Mammary epithelial cell (primary cell): Measurements from ENCODE around the gene XPNPEP3.

ENCODE experiments used
- CTCF ChIP-seq, 2 donors: IDR thresholded peaks in 1 of 2; conservative IDR thresholded peaks in 1 of 2; 2 replicates each; pipeline ENCODE4 v1.5.1; 2011 to 2012; ENCODE audit warnings: inconsistent platforms in 2 of 2, low read length in 2 of 2, mild to moderate bottlenecking in 2 of 2, control low read depth in 1 of 2, low read depth in 1 of 2; ENCODE audit not compliant: insufficient read depth in 1 of 2; ENCODE audit errors: extremely low read depth in 1 of 2
- EZH2 ChIP-seq: IDR thresholded peaks from 2 replicates; pipeline ENCODE4 v1.6.1; 2012; ENCODE audit warnings: low read length, inconsistent platforms, borderline replicate concordance

GRCh38 chr22:40953471-40953870 is 96.5 kb downstream of the XPNPEP3 start:
- TF ChIP-seq CTCF (conservative IDR thresholded peaks at IDR 0.05 in 1 of 2, IDR thresholded peaks at IDR 0.05 in 1 of 2; ENCODE audit: extremely low read depth in 1 of 2, insufficient read depth in 1 of 2, low read depth in 1 of 2, low read length in 2 of 2) = no peak
- no peak for TF ChIP-seq EZH2
